Inflammatory macrophage (primary cell): ENCODE results near the gene SIN3B.

Source experiments
- DNase-seq, 2 donors: peaks; one replicate each; pipeline ENCODE4 v3.0.0-alpha.2; 2020 to 2022

The SIN3B gene

DNA sequence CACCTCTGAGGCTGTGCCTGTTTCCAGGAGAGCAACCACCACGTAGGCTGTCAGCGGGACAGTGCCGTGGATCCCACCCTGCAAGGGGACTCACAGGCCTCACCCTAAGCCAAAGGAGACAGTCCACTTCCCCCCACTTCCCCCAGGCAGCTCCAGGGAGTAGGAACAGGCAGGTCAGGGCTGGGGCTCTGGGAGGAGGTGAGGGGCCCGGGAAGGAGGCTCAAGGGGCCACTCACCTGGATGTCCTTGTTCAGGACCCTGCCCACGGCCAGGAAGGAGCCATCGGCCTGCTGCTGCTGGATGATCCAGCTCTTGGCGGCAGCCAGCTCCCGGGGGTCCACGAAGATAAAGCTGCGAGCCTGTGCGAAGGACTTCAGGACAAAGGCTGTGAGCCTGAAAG, 85.2 kb downstream of the SIN3B start:
- DNase-seq, result no peak

DNA sequence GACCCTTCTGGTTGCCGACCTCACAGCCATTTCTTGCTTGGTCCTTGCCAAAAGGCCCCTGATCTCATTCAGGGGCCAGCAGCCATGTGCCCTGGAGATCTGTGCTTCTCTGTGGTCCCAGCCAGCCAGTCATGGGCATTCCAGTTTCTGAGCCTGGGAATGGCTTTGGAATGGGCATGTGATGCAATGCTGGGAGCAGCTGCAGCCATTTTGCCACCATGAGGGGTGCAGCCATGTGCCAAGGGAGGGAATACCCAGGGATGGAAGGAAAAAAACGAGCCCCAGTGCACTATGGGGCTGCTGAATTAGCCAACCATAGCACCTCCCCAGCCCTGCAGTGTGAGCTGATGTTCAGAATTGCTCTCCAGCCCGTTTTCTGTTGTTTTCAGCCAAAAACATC, 85.9 kb downstream of the SIN3B start:
- DNase-seq, result no peak

DNA sequence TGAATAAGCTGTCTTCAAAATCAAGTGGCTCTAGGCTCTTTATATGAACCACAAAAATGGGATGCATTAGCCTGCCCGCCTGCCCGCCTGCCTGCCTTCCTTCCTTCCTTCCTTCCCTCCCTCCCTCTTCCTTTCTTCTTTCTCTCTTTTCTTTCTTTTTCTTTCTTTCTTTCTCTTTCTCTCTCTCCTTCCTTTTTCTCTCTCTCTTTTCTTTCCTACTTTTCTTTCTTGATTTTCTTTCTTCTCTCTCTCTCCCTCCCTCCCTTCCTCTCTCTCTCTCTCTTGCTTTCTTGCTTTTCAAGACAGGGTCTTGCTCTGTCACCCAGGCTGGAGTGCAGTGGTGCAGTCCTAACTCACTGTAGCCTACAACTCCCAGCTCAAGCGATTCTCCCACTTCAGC, 86.5 kb downstream of the SIN3B start:
- no peak for DNase-seq

DNA sequence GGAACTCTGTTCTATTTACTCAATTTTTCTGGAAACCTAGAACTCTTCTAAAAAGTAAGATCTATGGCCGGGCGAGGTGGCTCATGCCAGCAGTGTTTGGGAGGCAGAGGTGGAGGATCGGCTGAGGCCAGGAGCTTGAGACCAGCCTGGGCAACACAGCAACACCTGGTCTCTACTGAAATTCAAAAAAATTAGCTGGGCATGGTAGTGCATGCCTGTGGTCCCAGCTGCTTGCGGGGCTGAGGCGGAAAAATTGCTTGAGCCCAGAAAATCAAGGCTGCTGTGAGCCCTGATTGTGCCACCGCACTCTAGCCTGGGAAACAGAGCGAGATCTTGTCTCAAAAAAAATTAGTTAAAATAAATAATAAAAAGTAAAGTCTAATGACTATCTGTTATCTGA, 88.2 kb downstream of the SIN3B start:
- DNase-seq, result no peak

DNA sequence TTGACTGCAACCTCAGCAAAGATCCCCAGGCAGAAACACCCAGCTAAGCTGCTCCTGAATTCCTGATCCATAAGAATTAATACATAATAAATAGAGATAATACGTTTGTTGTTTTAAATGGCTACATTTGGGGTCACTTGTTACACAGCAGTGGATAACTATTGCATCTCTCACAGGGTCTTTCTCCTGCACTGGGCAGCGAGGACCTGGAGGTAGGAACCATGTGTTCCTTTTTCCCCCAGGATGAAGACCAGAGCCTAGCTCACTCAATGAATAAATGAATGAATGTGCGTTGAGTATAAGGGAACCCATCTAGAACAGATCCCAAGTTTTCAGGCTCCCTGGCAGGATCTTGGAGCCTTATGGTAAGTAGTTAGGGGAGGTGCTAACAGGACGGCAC, 90.3 kb downstream of the SIN3B start:
- no peak for DNase-seq

DNA sequence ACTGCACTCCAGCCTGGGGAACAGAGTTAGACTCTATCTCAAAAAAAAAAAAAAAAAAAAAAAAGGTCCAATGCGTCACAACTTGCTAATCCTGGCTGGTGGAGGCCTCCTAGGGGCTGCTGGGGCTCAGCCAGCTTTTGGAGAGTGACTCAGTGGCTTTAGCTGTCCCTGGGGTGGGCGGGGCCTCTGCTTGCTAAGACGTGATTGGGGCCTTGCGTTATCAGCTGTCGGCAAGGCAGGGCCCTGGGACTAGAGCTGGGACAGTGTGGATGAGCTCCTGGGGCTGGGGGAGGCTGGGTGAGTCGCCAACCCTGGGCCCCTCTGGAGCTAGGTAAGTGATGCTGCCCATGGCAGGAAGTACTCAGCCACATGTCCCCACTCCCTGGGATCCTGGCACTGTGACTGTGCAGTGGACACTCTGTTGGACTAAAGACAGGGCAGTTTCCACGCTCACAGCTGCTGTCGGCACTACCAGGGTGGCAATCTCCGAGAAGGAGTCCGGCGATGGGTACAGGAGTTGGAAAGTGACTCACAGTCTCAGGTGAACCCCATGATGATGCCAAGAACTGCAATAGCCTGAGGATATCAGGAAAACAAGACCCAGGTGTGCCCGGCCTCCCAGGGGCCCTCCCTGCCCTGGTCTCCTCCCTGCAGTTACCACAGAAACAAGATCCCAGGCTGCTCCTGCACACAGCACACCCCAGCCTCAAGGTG, 91.8 kb downstream of the SIN3B start:
- DNase-seq, result no peak

DNA sequence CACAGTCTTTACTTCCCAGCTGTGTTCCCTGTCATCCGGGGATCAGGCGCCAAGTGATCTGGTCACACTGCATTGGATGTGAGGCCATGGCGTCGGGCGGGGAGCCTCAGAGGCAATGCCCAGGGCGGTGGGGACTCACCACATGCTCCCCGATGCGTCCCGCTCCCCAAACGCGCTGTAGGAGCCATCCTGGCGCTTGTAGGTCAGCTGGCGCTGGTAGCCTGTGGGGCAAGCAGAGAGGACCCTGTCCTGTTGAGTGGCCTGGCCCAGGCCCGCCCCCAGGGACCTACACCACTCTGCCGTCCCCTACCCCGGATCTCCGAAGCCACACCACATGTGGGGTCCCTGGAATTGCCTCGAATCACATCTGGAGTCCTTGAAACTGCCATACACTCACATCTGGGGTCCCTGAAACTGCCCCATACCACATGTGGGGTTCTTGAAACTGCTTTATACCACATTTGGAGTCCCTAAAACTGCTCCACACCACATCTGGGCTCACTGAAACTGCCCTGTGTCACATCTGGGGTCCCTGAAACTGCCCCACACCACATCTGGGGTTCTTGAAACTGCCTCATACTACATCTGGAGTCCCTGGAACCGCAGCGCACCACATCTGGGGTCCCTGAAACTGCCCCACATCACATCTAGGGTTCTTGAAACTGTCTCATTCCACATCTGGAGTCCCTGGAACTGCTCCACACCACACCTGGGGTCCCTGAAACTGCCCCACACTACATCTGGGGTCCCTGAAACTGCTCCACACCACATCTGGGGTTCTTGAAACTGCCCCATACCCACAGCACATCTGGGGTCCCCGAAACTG, 92.8 kb downstream of the SIN3B start:
- DNase-seq, result no peak

DNA sequence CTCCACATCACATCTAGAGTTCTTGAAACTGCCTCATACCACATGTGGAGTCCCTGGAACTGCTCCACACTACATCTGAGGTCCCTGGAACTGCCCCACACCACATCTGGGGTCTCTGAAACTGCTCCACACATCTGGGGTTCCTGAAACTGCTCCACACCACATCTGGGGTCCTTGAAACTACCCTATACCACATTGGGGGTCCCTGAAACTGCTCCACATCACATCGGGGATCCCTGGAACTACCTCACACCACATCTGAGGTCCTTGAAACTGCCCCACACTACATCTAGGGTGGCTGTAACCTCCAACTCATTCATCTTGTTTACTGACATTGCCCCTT, 93.4 kb downstream of the SIN3B start:
- DNase-seq, result no peak

DNA sequence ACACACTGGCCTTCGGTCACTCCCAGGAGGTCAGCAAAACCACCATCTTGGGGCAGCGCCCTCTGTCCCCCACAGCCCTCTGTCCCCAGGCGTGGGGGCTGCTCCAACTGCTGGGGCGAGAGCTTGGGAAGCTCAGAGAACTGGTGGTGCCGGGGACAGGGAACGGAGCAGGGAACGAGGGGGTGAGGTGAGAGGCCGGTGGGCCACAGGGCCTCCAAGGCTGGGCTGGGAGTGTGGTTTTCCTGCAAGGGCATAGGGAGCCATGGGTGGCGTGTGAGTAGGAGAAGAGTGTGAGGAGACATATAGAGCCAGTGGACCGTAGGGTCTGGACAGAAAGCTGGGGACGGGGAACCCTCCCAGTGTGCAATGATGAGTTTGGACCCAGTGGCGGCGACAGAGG, 93.8 kb downstream of the SIN3B start:
- DNase-seq, result no peak

DNA sequence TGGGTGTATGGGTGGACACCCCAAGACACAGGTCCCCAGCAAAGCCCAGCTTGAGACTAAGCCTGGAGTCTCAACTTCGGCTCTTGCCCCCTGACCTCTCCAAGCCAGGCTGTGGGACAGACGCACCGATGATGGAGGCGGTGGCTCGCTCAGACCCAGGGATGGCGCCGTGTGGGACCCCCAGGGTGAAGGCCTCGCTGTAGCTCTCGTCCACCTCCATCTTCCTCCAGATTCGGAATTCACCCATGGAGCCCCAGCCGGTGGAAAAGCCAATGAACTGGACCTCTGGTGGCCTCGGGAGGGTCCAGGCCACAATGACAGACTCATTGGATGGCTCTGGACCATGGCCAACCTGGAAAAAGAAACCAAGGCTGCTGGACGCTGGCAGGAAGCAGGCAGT, 98.7 kb downstream of the SIN3B start:
- DNase-seq, result no peak

DNA sequence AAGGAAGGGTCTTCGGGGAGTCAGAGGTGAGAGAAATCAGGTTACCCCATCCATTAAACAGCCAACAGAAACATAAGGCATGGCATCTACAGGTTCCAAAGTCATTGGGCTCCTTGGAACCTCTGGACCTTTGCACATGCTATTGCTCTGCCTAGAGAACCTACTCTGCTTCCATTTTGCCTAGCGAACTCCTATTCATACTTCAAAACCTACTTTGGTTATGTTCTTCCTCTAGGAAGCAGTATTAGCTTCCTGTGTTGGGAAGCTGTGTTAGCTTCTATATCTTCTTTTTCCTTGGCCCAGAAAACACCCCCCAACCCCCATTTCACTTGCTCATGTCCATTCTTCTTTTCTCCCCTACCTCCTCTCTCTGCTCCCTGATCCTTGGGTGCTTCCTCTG, 99.2 kb downstream of the SIN3B start:
- DNase-seq, result no peak

DNA sequence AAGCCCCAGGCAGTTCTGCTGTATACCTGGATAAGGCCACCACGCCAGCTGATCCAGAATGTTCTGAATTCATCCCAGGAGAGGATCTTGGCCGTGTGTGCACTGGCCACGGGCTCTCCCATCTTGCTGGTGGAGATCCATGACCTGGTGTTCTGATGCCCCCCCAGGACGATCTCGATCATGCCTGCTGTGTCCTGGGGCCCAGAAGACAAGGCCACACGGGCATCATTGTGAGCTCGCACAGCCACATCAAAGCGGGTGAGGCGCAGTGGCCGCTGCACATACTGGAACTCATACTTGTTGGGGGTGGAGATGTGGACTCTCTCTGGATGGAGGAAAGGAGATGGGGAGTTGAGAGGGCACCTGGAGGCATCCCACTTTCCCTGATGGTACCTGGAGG, 99.7 kb downstream of the SIN3B start:
- DNase-seq, result no peak
